Neural progenitor cell (in vitro differentiated cells): ENCODE measurements around the gene DDX10. TPM values are rescaled to one million over a fixed set of nuclear protein-coding genes. Genes with fewer than 3 reads are reported as not detected.

Experiments used
- DNase-seq: peaks from one replicate; pipeline ENCODE4 v3.0.0-alpha.2; 2016; ENCODE audit warnings: low spot score
- H2AFZ ChIP-seq: fragments of 200-600 bp; sonication (generic); replicated peaks from 2 replicates; pipeline ENCODE4 v1.6.1; 2016; ENCODE audit warnings: antibody characterized with exemption
- H3F3A ChIP-seq: fragments of 200-600 bp; sonication (generic); 2 replicates; pipeline ENCODE4 v1.6.1; 2016; ENCODE audit warnings: antibody characterized with exemption, low read depth
- H3K27ac ChIP-seq: fragments of 200-600 bp; sonication (generic); 2 replicates; pipeline ENCODE4 v1.5.1; 2016; ENCODE audit warnings: mild to moderate bottlenecking
- H3K27me3 ChIP-seq: fragments of 200-600 bp; sonication (generic); 2 replicates; pipeline ENCODE4 v1.6.1; 2016; ENCODE audit warnings: mild to moderate bottlenecking, moderate library complexity
- H3K36me3 ChIP-seq: fragments of 200-600 bp; sonication (generic); 2 replicates; pipeline ENCODE4 v1.5.1; 2016
- H3K4me1 ChIP-seq: fragments of 200-600 bp; sonication (generic); 2 replicates; pipeline ENCODE4 v1.6.1; 2016; ENCODE audit warnings: mixed run types
- H3K4me2 ChIP-seq: fragments of 200-600 bp; sonication (generic); 2 replicates; pipeline ENCODE4 v1.6.1; 2016
- H3K4me3 ChIP-seq: fragments of 200-600 bp; sonication (generic); 2 replicates; pipeline ENCODE4 v1.5.1; 2016
- H3K79me2 ChIP-seq: fragments of 200-600 bp; sonication (generic); 2 replicates; pipeline ENCODE4 v1.6.1; 2016; ENCODE audit warnings: low read depth
- H3K9ac ChIP-seq: fragments of 200-600 bp; sonication (generic); 2 replicates; pipeline ENCODE4 v1.6.1; 2016
- H3K9me3 ChIP-seq: fragments of 200-600 bp; sonication (generic); 2 replicates; pipeline ENCODE4 v1.5.1; 2016; ENCODE audit warnings: low read depth
- H4K20me1 ChIP-seq: fragments of 200-600 bp; sonication (generic); 2 replicates; pipeline ENCODE4 v1.6.1; 2016; ENCODE audit warnings: low read depth
- H3K27ac Mint-ChIP-seq: 3 replicates; pipeline ENCODE4 v1.8.0; 2021; ENCODE audit warnings: mixed read lengths
- H3K27me3 Mint-ChIP-seq: 2 replicates; pipeline ENCODE4 v1.8.0; 2022; ENCODE audit warnings: low read depth, mild to moderate bottlenecking, inconsistent platforms, moderate library complexity, mixed read lengths; ENCODE audit not compliant: insufficient read depth
- H3K36me3 Mint-ChIP-seq: 3 replicates; pipeline ENCODE4 v1.8.0; 2021; ENCODE audit warnings: mixed read lengths
- H3K4me1 Mint-ChIP-seq: 3 replicates; pipeline ENCODE4 v1.8.0; 2021; ENCODE audit warnings: mixed read lengths
- H3K4me3 Mint-ChIP-seq: 3 replicates; pipeline ENCODE4 v1.8.0; 2021; ENCODE audit warnings: mild to moderate bottlenecking, moderate library complexity, mixed read lengths
- H3K9me3 Mint-ChIP-seq: 3 replicates; pipeline ENCODE4 v1.8.0; 2020; ENCODE audit warnings: mixed read lengths
- CTCF ChIP-seq: fragments of 200-600 bp; sonication (generic); IDR thresholded peaks from 2 replicates; pipeline ENCODE4 v1.5.1; 2017; ENCODE audit warnings: antibody characterized with exemption, mild to moderate bottlenecking
- EZH2 ChIP-seq: fragments of 200-600 bp; sonication (generic); IDR thresholded peaks from 2 replicates; pipeline ENCODE4 v1.6.1; 2017; ENCODE audit warnings: antibody characterized with exemption, mild to moderate bottlenecking, moderate library complexity
- EZH2phosphoT487 ChIP-seq: fragments of 200-600 bp; sonication (generic); IDR thresholded peaks from 2 replicates; pipeline ENCODE4 v1.6.1; 2017; ENCODE audit warnings: antibody characterized with exemption
- total RNA-seq: library from RNA; depleted of rRNA; stranded (reverse); fragments of >200 nt; gene quantifications from 2 replicates; pipeline ENCODE4 v1.2.3, GENCODE V29; 2015; ENCODE audit warnings: low replicate concordance

The DDX10 gene
- total RNA-seq, 1 donor from 2014 or later = 34.1 TPM

- Mint-ChIP-seq H3K27ac (no peak overlapping the region), H3K9me3 (no peaks in the 10 kb centered on the region), H3K27me3 (no peaks in the 10 kb centered on the region), H3K36me3 (peaks cover 2% of the 10 kb centered on the region), H3K4me1 (no peaks in the 10 kb centered on the region), H3K4me3 (no peak overlapping the region)
- Histone ChIP-seq H3K9ac (no peak overlapping the region), H3K4me2 (no peak overlapping the region), H3K36me3 (no peaks in the 10 kb centered on the region), H4K20me1 (no peaks in the 10 kb centered on the region), H3K27ac (no peak overlapping the region), H3K27me3 (no peaks in the 10 kb centered on the region), H3K4me1 (no peaks in the 10 kb centered on the region), H3K4me3 (no peak overlapping the region), H3K79me2 (no peaks in the 10 kb centered on the region), H3F3A (no peaks in the 10 kb centered on the region), H2AFZ (no peak overlapping the region), H3K9me3 (no peaks in the 10 kb centered on the region)
- no peak for DNase-seq
- no peak for TF ChIP-seq EZH2phosphoT487
- TF ChIP-seq CTCF = no peak
- no peak for TF ChIP-seq EZH2
These were observed 182.6 kb downstream of the DDX10 start for GRCh38 chr11:108847298-108847990.

- Histone ChIP-seq H3K36me3 (no peaks in the 10 kb centered on the region), H3K79me2 (no peaks in the 10 kb centered on the region), H3K27me3 (no peaks in the 10 kb centered on the region), H2AFZ (no peak overlapping the region), H3F3A (no peaks in the 10 kb centered on the region), H3K4me3 (no peak overlapping the region), H4K20me1 (no peaks in the 10 kb centered on the region), H3K4me2 (no peak overlapping the region), H3K9me3 (no peaks in the 10 kb centered on the region), H3K27ac (no peak overlapping the region), H3K4me1 (peaks cover 9% of the 10 kb centered on the region), H3K9ac (no peak overlapping the region)
- Mint-ChIP-seq H3K36me3 (peaks cover 2% of the 10 kb centered on the region), H3K27me3 (no peaks in the 10 kb centered on the region), H3K27ac (no peak overlapping the region), H3K4me3 (no peak overlapping the region), H3K9me3 (no peaks in the 10 kb centered on the region), H3K4me1 (peaks cover 3% of the 10 kb centered on the region)
- TF ChIP-seq EZH2phosphoT487 (no peak), CTCF (no peak), EZH2 (no peak)
- no peak for DNase-seq
These were observed 186.9 kb downstream of the DDX10 start for GRCh38 chr11:108851781-108852180.

DNA sequence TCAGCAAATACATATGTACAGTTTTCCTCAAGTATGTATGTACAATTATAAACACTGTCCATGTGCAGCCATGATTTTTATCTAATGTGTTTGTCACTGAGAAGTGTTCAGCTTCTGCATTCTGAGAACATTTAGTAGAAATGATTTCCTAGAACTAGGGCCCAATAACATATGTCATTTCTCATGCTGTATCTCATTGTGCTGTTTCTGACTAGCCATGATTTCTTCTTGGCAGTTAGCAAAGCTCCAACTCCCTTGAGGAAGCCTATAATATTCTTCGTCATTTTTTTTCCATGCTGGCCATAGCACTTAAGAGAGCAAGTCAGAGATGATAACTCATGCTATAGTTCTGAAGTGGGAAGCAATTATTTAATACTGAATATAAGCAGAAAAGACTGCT is 187.8 kb downstream of the DDX10 start:
- peaks cover 6% of the 10 kb centered on the region for H3K4me1 Mint-ChIP-seq
- Histone ChIP-seq H4K20me1 (no peaks in the 10 kb centered on the region), H3K27me3 (no peaks in the 10 kb centered on the region), H3K4me3 (no peak overlapping the region), H3K27ac (no peak overlapping the region), H3K79me2 (no peaks in the 10 kb centered on the region), H3K4me2 (no peak overlapping the region), H2AFZ (no peak overlapping the region), H3K9me3 (no peaks in the 10 kb centered on the region), H3K9ac (no peak overlapping the region), H3K36me3 (no peaks in the 10 kb centered on the region), H3K4me1 (peaks cover 17% of the 10 kb centered on the region), H3F3A (no peaks in the 10 kb centered on the region)
- no peak overlapping the region for H3K4me3 Mint-ChIP-seq
- no peak overlapping the region for H3K27ac Mint-ChIP-seq
- no peaks in the 10 kb centered on the region for H3K9me3 Mint-ChIP-seq
- peaks cover 2% of the 10 kb centered on the region for H3K36me3 Mint-ChIP-seq
- H3K27me3 Mint-ChIP-seq = no peaks in the 10 kb centered on the region
- no peak for TF ChIP-seq CTCF
- TF ChIP-seq EZH2 = no peak
- TF ChIP-seq EZH2phosphoT487 = no peak
- DNase-seq = no peak
